Hematopoietic multipotent progenitor cell treated with erythropoietin and hydrocortisone succinate and interleukin-3 and kit ligand, for 8 days (in vitro differentiated cells): ENCODE data around the gene SRI.
"Not testable (repeated sequence)": the region's sequence is repeated elsewhere in the genome, so short reads cannot be mapped to it uniquely, and the experiment has no call there.

Experiments
- DNase-seq: peaks from one replicate; pipeline ENCODE4 v3.0.0-alpha.2; 2015

The SRI gene, protein sequence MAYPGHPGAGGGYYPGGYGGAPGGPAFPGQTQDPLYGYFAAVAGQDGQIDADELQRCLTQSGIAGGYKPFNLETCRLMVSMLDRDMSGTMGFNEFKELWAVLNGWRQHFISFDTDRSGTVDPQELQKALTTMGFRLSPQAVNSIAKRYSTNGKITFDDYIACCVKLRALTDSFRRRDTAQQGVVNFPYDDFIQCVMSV

DNA sequence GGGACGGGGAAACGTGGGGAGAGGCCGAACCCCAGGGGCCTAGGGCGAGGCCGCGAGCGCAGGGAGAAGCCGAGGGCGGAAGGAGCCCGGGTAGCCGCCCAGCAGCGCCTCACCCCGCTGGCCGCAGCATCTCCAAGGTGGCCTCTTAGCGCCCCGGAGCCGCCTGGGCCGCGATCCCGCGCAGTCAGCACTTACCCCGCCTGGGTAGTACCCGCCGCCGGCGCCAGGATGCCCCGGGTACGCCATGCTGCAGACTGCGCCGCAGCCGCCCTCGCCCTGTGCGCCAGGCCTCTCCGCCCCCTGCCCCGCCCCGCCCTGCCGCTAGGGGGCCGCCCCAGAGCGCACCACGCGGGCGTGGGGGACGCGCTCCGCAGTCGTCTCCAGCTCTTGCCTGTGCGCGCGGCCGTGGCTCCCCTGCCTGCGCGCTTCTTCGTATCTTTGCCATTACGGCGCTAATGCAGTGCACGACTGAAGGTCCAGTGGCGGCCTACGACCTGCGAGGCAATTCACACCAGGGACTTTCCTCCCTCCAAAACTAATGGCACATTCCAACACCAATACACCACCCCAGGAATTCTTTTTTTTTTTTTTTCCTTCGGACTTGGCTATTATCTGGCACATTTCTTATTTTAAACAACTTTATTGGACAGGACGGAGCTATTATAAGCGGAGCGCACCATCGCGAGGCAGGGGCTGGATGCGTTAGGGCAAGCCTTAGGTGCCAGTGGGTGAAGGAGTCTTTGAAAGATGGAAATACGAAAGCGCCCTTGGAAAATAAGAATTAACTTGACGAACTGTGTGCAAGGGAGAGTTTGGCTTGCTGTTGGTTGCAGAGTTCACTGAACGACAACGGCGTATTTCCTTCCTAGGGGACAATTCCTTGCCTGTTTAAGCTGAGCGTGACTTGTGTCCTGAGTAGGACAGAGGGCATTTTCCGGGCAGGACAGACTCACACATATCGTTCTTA lies at the start of gene SRI:
TSS of gene SRI (minus strand) at position 258 of the 967 bp plus-strand sequence. CDS start at position 246, 12 bp downstream.
- DNase-seq: peak; percentile 90

GRCh38 chr7:88269586-88269985 lies 49.7 kb upstream of the SRI start:
- DNase-seq: no peak

DNA sequence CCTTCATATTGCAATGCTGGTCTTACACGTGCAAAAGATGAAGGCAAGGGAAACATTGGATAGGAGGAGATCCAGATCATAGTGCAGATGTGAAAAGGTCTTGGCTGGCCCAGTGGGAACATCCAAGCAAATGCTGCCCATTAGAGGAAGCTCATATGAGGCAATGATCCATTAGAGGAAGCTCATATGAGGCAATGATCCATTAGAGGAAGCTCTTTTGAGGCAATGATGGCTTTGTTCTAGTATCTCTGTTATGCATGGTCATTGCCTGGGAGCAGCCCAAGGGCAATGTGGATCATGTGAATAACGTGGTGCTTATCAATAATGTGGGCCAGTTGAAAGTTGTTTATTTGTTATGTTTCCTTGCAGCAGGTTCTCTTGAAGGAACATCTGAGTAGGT lies 49.0 kb upstream of the SRI start:
- DNase-seq: no peak

DNA sequence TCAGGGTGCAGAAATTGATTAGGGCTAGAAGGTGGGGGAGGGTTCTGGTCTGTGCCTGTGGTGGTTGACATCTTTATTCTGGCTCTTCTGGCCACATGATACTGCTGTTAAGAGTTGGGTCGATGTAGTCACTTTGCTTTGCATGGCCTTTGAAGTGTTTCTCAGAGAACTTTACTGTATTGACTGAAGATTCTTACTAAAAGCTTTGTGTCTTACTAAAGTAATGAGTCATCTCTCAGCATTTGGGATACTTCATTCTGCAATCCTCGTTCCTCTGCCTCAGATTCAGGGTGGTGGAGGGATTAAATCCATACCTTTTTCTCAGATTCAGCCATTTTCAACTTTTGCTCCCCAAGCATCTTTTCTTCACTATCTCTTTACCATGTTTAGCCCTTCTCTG lies 48.2 kb upstream of the SRI start:
- DNase-seq: no peak

GRCh38 chr7:88267421-88267820 lies 47.6 kb upstream of the SRI start:
- DNase-seq: no peak

DNA sequence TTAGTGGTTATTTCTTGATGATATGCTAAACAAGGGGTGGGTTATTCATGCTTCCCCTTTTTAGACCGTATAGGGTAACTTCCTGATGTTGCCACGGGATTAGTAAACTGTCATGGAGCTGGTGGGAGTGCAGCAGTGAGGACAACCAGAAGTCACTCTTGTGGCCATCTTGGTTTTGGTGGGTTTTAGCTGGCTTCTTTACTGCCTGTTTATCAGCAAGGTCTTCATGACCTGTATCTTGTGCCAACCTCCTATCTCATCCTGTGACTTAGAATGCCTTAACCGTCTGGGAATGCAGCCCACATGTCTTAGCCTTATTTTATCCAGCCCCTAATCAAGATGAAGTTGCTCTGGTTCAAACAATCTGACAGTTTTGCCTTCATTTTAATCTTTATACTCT lies 45.1 kb upstream of the SRI start:
- DNase-seq: peak; percentile 3

DNA sequence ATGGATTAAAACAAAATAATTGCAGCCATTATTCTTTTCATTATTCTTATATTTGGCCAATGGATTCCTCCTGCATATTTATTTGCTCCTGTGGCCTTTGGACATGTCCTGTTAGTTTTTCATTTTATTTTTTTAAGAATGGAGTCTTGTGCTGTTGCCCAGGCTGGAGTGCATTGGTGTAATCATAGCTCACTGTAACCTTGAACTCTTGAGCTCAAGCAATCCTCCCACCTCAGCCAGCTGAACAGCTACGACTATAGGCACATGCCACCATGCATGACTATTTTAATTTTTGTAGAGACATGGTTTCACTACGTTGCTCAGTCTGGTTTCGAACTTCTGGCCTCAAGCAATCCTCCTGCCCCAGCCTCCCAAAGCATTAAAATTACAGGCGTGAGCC lies 42.7 kb upstream of the SRI start:
- DNase-seq: no peak

DNA sequence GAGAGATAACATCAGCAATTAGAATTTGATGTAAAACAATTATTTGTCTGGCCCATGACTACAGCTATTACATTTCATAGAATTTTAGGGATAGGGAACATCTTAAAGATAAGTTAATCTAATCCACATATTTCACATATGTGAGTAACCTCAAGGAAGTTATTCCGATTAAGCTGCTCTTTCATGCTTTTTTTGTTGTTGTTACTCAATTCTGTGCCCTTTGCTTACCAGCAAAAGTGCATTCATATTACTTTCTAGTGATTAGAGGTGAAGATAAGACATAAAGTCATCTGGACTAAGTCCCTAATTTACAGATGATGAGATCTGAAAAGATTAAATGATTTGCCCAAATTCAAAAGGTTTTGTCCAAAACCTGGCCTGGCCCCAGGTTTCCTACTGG lies 40.9 kb upstream of the SRI start:
- no peak for DNase-seq

DNA sequence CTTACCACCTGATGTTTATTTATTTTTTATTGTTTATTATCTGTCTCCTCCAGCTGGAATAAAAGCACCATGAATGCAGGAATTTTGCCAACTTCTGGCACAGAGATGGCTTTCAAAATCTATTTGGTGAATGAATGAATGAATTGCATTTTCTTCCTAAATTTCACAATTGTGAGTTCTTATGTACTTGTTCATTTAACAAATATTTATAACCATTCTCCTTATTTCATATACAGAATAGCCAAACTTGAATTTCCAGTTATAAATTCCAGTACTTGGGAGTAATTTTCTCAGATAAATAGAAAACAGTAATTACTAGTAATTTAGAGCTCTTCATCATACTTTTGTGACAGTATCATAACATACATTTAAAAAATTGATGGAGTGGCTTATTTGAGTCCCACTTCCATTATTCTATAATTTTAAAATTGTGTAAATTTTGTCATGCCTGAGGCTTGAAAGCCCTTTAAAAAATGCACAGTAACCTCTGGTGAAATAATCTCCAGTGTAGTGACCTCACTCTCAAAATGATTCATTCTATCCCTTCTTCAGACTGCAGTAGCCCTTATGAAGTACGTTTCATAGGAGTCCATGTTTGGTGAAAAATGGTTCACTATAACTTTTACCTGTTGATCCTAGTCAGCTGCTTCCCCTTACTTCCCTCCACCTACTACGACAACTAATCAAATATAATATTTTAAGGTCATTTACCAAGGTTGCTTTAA lies 40.0 kb upstream of the SRI start:
- no peak for DNase-seq

GRCh38 chr7:88258296-88258695 lies 38.5 kb upstream of the SRI start:
- DNase-seq: not testable (repeated sequence)

DNA sequence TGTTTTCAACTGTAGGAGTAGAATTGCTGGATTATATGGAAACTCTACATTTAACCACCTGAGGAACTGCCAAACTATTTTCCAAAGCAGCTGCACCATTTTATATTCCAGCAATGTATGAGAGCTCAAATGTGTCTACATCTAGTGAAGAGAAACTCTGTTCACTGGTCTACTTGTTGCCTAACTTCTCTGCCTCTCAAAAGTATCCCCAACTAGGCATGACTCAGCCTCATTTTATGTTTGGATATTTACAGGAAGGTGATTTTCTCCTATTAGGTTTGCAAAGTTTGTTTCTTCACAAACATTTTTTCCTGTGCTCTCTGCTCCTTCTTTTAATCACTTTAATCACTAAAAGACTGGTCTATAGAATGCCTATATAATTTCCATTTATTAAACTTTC lies 37.1 kb upstream of the SRI start:
- DNase-seq: no peak

DNA sequence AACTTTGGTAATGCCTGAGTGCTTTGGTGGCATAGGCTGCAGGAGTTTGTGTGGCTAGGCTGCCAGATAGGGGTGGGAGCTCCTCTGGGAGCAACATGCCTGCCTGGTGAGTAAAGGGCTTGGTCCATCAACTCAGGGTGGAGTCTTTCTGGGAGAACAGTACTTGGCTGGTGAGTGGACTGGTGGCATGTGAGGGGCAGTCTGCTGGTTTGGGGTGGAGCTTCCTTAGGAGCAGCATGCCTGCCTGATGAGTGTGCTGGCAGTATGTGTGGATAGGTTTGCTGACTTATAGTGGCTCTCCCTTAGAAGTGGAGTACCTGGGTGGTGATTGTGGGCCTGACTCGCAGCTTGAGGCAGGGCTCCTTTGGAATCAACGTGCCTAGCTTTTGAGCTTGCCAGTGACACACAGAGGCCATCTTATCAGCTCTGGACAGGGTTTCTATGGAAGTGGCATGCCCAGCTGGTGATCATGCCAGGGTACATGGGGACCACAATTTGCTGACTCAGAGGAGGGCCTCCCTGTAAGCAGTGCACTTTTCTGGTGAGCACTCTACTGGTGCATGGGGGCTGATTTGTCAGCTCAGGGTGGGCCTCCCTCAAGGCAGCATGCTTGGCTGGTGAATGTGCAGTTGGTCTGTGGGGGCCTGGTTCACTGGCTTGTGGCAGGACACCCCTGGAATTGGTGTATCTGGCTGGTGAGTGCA lies 35.0 kb upstream of the SRI start:
- peak; percentile 36 for DNase-seq

DNA sequence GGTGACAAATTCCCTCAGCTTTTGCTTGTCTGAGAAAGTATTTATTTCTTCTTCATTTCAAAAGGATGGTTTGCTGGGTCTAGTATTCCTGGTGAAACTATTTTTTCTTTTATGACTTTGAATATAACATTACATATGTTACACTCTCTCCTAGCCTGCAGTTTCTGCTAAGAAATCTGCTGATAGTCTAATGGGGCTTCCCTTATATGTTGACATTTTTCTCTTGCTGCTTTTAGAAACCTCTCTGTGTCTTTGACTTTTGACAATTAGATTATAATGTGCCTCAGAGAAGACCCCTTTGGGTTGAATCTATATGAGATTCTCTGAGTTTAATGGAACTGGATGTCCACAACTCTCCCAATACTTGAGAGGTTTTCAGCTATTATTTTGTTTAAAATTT lies 33.8 kb upstream of the SRI start:
- no peak for DNase-seq

DNA sequence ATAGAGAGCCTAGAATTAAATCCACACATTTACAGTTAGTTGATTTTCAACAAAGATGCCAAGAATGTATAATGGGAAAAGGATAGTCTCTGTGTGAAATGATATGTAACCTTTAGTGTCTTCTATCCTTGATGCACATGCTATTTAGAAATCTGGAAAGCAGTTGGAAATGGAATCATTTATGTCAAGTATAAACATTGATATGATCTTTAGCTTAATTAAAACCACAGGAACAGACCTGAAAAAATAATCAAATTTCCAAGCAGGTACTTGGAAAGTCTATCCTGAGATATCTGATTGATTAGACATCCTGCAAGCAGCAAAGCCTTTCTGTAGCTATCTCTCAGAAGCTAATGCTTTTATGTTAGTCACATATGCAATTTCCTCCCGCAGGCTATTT lies 24.4 kb upstream of the SRI start:
- DNase-seq: no peak

DNA sequence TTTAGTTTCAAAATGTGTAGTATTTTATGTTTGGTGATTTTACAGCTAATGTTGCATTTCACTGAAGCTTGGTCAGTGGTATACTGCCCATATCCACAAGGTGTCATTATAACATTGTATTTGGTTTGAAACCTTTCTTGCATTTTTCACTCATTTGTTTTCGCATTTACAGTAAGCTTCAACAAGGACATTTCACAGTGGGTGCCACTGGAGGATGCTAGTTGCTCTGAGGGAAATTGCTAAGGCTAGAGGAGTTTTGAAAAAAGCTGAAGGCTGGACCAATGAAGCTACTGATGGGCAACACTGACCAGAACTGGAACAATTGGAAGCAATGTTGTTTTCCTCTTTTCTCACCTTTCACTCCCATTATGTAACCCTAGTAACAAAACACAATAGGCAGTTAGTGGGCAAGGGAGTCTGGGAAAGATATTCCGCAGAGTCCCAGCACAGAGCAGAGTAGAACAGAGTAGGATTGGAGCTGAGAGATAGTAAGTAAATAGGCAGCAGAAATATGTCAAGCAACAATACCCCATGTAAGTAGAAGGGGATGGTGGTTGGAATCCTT lies 23.6 kb upstream of the SRI start:
- peak; percentile 55 for DNase-seq

- DNase-seq: no peak
Observed at GRCh38 chr7:88239852-88240251, 20.0 kb upstream of the SRI start.

GRCh38 chr7:88233828-88234227 lies 14.0 kb upstream of the SRI start:
- DNase-seq: no peak

DNA sequence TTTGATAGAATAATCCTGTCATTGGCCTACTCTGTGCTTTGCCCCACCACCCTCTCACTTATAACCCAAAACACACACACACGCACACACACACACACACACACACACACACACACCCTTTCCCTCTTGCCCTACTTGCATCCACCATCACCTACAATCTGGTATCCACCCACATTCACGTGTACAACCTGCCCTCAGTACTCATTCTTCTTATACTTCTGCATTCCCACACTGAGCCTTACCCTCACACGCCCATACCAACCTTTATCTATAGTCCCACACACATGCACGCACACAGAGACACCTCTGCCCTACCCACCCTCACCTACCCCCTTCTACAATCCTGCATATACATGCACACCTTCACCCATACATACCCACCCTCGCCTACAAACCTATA lies 10.8 kb upstream of the SRI start:
- DNase-seq: no peak

- DNase-seq: no peak
Observed at GRCh38 chr7:88229302-88229995, 9.6 kb upstream of the SRI start.

DNA sequence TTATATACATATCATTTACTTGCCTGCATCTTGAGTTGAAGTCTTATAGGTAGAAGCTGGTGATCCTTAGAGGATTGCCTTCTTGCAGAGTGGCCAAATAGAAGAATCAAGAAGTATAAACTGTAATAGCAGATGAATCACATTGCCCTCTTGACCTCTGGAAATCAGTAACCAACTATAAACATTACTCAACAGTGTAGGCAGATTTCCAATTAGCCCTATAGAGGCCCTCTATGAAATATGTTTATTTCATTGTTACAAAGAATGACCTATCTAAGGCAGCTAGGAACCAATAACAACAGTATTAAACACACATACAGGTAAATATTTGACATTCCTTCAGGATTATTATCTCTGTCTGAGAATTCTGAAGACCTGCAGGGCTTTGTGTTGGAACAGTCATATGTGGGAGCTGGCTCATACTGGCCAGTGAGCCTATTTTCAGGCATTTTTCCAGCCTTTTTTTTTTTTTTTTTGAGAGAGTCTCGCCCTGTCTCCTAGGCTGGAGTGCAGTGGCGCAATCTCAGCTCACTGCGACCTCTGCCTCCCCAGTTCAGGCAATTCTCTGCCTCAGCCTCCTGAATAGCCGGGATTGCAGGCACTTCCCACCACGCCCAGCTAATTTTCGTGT lies 7.2 kb upstream of the SRI start:
- no peak for DNase-seq

GRCh38 chr7:88226201-88226600 lies 6.4 kb upstream of the SRI start:
- no peak for DNase-seq
